Skeletal muscle satellite cell (primary cell): ENCODE results near the gene CHRM4.
"Not testable (repeated sequence)": the region's sequence is repeated elsewhere in the genome, so short reads cannot be mapped to it uniquely, and the experiment has no call there.

Experiments used
- H3K27me3 ChIP-seq: 2 replicates; pipeline ENCODE4 v1.7.0; 2013; ENCODE audit warnings: low read length; ENCODE audit not compliant: control insufficient read depth, insufficient read depth
- H3K36me3 ChIP-seq: 2 replicates; pipeline ENCODE4 v1.7.0; 2013; ENCODE audit warnings: mild to moderate bottlenecking, control low read depth, low read length; ENCODE audit not compliant: insufficient read depth
- H3K4me1 ChIP-seq: 2 replicates; pipeline ENCODE4 v1.7.0; 2013; ENCODE audit warnings: low read length; ENCODE audit not compliant: control insufficient read depth, insufficient read depth
- H3K4me2 ChIP-seq: 2 replicates; pipeline ENCODE4 v1.7.0; 2013; ENCODE audit warnings: mild to moderate bottlenecking, low read length
- H3K4me3 ChIP-seq: 2 replicates; pipeline ENCODE4 v1.7.0; 2013; ENCODE audit warnings: low read length
- H3K9ac ChIP-seq: 2 replicates; pipeline ENCODE4 v1.7.0; 2013; ENCODE audit warnings: mild to moderate bottlenecking, low read depth, low read length, moderate library complexity
- H3K9me3 ChIP-seq: replicated peaks from 2 replicates; pipeline ENCODE4 v1.7.0; 2013; ENCODE audit warnings: mild to moderate bottlenecking, control low read depth, low read length

Gene CHRM4

DNA sequence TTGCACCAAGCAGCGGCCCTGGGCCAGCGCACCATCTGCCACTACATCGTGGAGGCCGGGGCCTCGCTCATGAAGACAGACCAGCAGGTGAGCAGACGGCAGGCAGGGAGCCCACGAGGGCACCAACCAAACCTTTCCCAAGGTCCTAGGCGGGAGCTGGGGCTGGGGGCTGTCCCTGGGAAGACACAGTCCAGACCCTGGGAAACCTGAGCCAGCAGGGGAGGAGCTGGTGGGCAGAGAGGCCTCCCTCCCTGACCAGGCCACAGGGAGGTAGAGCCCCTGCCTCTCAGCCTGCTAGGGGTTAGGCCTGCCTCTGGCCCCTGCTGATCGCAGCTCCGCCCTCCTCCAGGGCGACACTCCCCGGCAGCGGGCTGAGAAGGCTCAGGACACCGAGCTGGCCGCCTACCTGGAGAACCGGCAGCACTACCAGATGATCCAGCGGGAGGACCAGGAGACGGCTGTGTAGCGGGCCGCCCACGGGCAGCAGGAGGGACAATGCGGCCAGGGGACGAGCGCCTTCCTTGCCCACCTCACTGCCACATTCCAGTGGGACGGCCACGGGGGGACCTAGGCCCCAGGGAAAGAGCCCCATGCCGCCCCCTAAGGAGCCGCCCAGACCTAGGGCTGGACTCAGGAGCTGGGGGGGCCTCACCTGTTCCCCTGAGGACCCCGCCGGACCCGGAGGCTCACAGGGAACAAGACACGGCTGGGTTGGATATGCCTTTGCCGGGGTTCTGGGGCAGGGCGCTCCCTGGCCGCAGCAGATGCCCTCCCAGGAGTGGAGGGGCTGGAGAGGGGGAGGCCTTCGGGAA lies 11.9 kb downstream of the CHRM4 start:
- H3K4me3 ChIP-seq, H3K9ac ChIP-seq, H3K9me3 ChIP-seq, H3K27me3 ChIP-seq, H3K4me2 ChIP-seq: not testable (repeated sequence)
- peaks cover 21% of the 10 kb centered on the region for H3K36me3 ChIP-seq
- peaks cover 24% of the 10 kb centered on the region for H3K4me1 ChIP-seq

DNA sequence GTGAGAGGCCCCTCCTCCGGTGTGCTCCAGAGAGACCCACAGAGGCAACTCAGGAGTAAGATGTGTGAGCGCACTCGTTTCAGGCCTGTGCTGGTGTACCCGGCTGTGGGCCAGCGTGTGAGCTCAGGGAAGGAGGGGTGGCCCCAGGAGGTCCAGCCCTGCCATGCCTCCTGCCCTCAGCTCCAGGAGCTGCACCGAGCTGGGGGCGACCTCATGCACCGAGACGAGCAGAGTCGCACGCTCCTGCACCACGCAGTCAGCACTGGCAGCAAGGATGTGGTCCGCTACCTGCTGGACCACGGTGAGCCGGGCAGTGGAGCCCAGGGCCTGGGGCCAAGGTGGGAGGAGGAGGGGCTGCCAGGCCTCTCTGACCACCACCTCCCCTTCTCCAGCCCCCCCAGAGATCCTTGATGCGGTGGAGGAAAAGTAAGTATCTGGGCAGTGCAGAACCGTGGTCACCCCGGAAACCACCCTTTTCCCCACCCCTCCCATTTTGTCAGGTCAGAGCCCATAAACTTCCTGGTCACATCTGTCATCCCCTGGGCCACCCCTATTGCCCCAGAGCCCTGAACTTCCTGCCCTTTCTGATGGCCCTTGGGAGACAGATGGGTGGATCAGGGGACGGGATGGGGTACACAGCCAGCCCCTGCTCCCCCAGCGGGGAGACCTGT lies 12.6 kb downstream of the CHRM4 start:
- H3K4me1 ChIP-seq: peaks cover 24% of the 10 kb centered on the region
- H3K36me3 ChIP-seq: peaks cover 27% of the 10 kb centered on the region
- H3K27me3 ChIP-seq: peaks cover 6% of the 10 kb centered on the region
- no peaks in the 10 kb centered on the region for H3K9me3 ChIP-seq
- no peak overlapping the region for H3K4me2 ChIP-seq
- no peak overlapping the region for H3K4me3 ChIP-seq
- H3K9ac ChIP-seq: no peak overlapping the region

DNA sequence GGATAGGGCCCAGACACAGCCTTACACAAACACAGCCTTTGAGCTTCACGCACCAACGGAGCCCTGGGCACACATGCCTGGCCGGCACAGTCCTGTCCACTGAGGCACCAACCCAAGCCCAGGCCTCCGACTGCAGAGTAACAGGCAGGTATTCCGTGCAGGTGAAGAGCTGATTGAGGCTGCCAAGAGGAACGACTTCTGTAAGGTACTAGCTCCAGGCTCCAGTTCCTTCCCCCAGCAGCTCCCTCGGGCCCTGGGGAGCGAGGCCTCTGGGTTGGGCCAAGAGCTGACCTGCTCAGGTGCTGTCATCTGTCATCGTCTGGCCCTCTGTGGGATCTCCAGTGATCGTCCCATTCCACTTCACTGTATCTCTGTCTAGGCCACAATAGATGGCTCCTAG lies 13.3 kb downstream of the CHRM4 start:
- Histone ChIP-seq H3K4me2 (no peak overlapping the region), H3K4me1 (peaks cover 24% of the 10 kb centered on the region), H3K27me3 (peaks cover 6% of the 10 kb centered on the region), H3K9ac (no peak overlapping the region), H3K9me3 (no peaks in the 10 kb centered on the region), H3K4me3 (no peak overlapping the region), H3K36me3 (peaks cover 27% of the 10 kb centered on the region)

DNA sequence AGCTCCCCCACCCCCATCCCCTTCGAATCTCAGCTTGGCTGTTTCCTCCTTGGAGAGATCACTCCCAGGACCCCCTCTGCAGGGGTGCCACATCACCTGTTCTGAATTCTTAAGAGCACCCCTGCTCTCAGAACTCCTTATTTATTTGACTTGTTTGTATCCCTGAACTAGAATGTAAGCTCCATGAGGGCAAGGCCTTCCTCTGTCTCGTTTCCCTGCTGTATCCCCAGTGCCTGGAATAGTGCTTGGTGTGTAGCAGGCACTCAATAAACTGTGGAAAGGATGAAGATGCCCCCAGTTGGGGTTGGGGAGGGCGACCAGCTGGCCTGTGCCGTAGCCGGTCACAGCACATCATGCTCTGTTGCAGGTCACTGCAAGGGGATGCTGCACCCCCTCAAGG lies 13.7 kb downstream of the CHRM4 start:
- Histone ChIP-seq H3K36me3 (peaks cover 27% of the 10 kb centered on the region), H3K9me3 (no peaks in the 10 kb centered on the region), H3K4me3 (no peak overlapping the region), H3K27me3 (peaks cover 6% of the 10 kb centered on the region), H3K9ac (no peak overlapping the region), H3K4me2 (no peak overlapping the region), H3K4me1 (peaks cover 22% of the 10 kb centered on the region)

DNA sequence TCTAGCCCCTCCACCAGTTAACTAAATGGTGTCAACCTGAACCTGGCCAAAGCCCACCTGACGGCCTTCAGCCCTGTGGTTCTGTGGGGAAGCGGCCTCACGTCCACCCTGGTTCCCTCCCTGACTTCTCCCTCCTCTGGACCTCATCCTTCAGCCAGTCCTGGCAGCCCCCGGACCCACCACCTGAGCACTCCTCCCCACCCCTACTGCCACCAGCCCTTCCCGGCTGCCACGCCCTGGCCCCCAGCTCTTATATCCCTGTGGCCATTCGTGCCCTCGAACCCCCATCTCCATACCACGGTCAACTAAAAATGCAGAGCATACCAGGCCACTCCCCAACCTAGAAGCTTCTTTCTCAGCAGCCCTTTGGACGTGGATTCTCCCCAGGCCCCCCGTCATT lies 14.3 kb downstream of the CHRM4 start:
- Histone ChIP-seq H3K4me3 (no peak overlapping the region), H3K4me2 (no peak overlapping the region), H3K9ac (no peak overlapping the region), H3K4me1 (peaks cover 17% of the 10 kb centered on the region), H3K27me3 (peaks cover 5% of the 10 kb centered on the region), H3K9me3 (no peaks in the 10 kb centered on the region), H3K36me3 (peaks cover 27% of the 10 kb centered on the region)

DNA sequence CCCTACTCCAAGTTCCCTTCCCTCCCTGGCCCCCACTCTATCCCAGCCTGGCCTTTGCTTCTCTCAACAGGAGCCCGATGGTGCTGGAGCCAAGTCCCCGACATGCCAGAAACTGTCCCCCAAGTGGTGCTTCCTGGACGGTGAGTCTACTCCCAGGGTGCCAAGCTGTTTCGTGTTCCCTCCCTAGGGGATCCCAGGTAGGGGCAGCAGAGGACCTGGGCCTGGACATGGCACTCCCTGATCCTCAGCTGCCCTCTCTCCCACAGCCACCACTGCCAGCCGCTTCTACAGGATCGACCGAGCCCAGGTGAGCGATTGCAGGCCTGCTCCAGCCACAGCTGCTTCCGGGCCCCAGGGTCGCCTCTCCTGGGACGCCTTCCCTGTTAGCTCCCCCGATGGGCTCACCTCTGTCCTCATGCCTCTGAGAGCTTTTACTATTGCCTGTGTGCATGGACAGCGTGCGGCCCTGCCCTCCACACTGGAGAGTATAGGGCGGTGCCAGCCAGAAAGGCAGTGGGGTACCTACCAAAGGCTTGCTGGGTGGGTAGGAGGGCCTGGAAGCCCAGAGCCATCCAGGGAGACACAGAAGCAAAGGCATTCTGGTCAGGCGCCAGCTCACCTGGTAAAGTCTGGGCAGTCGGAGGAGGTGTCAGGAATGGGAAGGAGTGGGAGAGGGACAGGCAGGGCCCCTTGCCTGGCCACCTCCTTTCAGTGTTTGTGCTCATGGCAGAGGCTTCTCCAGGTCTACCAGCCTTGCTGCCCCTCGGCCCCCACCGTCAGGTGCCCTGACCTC lies 15.1 kb downstream of the CHRM4 start:
- peaks cover 11% of the 10 kb centered on the region for H3K4me1 ChIP-seq
- no peak overlapping the region for H3K4me3 ChIP-seq
- no peaks in the 10 kb centered on the region for H3K9me3 ChIP-seq
- H3K4me2 ChIP-seq: no peak overlapping the region
- H3K27me3 ChIP-seq: no peaks in the 10 kb centered on the region
- H3K9ac ChIP-seq: no peak overlapping the region
- H3K36me3 ChIP-seq: peaks cover 29% of the 10 kb centered on the region

DNA sequence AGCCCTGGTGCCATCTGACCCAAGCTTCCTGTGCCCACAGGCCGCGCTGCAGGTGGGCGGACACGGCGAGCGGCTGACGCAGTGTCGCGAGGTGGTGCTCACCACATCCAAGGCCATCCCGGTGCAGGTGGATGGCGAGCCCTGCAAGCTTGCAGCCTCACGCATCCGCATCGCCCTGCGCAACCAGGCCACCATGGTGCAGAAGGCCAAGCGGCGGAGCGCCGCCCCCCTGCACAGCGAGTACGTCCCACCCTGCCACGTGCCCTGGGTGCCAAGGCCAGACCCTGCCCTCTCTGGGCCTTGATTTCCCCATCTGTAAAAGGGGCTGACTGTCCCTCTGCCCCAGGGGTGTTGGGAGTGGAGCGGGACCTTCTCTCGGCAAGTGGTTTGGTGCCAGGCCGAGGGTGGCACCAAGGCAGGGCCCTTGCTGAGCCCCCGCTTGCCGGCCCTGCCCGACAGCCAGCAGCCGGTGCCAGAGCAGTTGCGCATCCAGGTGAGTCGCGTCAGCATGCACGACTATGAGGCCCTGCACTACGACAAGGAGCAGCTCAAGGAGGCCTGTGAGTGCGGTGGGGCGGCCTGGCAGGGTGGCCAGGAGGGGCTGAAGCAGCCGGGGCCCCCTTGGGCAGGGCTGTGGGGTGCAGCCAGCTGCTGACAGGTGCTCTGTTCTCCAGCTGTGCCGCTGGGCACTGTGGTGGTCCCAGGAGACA lies 16.0 kb downstream of the CHRM4 start:
- no peak overlapping the region for H3K4me2 ChIP-seq
- H3K4me1 ChIP-seq: peaks cover 4% of the 10 kb centered on the region
- no peak overlapping the region for H3K9ac ChIP-seq
- no peaks in the 10 kb centered on the region for H3K9me3 ChIP-seq
- peaks cover 32% of the 10 kb centered on the region for H3K36me3 ChIP-seq
- H3K27me3 ChIP-seq: no peaks in the 10 kb centered on the region
- H3K4me3 ChIP-seq: no peak overlapping the region

DNA sequence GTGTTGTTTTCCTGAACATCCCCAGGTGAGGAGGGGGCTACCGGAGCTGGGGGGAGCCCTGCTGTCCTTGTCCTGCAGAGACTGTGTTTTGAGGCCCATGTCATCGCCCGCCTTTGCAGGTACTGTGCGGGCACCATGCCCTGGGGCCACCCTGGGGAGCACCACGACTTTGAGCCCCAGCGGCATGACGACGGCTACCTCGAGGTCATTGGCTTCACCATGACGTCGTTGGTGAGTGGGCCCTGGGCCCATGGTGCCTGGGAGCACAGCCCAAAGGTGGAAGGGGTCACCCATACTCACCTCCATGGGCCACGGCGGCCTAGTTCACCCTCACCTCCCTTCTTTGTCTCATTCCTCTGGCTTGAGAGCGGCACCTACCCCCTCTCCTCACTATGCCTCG lies 16.8 kb downstream of the CHRM4 start:
- H3K27me3 ChIP-seq: no peaks in the 10 kb centered on the region
- H3K9me3 ChIP-seq: no peaks in the 10 kb centered on the region
- no peak overlapping the region for H3K9ac ChIP-seq
- peaks cover 37% of the 10 kb centered on the region for H3K36me3 ChIP-seq
- H3K4me2 ChIP-seq: no peak overlapping the region
- no peak overlapping the region for H3K4me3 ChIP-seq
- H3K4me1 ChIP-seq: no peaks in the 10 kb centered on the region

DNA sequence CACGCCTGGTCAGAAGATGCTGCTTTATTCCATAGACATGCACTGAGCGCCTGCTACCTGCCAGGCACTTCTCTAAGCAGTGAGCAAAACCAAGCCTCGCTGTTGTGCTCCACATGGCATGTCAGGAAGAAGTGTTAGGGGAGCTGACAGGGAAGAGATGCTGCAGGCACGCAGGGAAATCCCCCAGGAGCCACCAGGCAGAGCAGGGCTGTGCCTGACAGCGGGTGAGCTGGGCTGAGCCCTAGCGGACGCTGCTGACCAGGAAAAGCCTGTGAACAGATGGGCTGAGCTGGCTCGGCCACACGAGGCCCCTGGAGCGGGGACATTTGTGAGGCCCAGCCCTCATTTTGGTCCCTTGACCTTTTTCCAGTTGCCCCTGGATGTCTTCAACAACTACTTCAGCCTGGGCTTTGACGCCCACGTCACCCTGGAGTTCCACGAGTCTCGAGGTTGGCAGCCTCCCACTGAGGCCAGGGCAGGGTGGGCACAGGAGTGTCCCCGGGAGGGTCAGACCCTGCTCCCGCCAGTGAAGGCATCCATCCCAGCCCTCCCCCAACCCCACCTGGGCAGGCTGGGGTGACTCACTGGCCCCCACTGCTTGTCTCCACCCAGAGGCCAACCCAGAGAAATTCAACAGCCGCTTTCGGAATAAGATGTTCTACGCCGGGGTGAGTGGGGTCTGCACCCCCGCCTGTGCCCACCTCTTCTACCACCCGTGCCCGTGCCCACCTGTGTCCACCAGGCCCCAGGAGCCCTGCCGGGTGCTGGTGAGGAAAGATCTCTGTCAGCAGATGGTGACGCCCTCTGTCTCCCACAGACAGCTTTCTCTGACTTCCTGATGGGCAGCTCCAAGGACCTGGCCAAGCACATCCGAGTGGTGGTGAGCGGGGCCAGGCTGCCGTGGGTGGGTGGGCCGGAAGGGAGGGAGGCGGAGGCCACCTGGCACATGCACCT lies 17.5 kb downstream of the CHRM4 start:
- no peak overlapping the region for H3K4me3 ChIP-seq
- no peaks in the 10 kb centered on the region for H3K27me3 ChIP-seq
- no peaks in the 10 kb centered on the region for H3K4me1 ChIP-seq
- no peak overlapping the region for H3K9ac ChIP-seq
- no peaks in the 10 kb centered on the region for H3K9me3 ChIP-seq
- H3K4me2 ChIP-seq: no peak overlapping the region
- H3K36me3 ChIP-seq: peaks cover 37% of the 10 kb centered on the region

DNA sequence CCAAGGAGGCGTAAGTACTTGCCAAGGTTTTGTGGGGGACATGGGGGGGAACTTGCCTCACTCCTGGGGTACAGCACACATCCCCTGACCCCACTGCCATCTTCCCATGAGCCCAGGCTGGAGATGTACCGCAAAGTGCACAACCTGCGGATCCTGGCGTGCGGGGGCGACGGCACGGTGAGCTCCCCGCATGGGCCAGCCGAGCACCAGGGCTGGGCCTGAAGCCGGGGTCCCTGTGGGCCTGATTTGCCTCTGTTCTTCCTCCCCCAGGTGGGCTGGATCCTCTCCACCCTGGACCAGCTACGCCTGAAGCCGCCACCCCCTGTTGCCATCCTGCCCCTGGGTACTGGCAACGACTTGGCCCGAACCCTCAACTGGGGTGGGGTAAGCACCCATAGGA lies 19.1 kb downstream of the CHRM4 start:
- H3K36me3 ChIP-seq: peaks cover 28% of the 10 kb centered on the region
- not testable (repeated sequence) for H3K4me2 ChIP-seq, H3K4me3 ChIP-seq, H3K9me3 ChIP-seq, H3K9ac ChIP-seq, H3K27me3 ChIP-seq, H3K4me1 ChIP-seq
